Stimulated activated naive CD8-positive, alpha-beta T cell treated with anti-CD3 and anti-CD28 coated beads, Interleukin-15, Interleukin-2, amounts not matched to agents 100 U/mL and 50 U/mL, for 24 hours (primary cell): ENCODE measurements around the gene CNTN5.

ENCODE experiments used
- ATAC-seq: fragments of 150-1000 bp; cut with Tn5 transposase; one replicate; pipeline ENCODE4 v1.10.0; 2021
- DNase-seq: peaks from one replicate; pipeline ENCODE4 v3.0.0; 2021

CNTN5 gene

GRCh38 chr11:99519095-99519494, 498.3 kb downstream of the CNTN5 start:
- no peak for ATAC-seq
- DNase-seq: no peak

GRCh38 chr11:99522467-99523173, 501.9 kb downstream of the CNTN5 start:
- DNase-seq: no peak
- ATAC-seq: no peak

GRCh38 chr11:99531468-99531867, 510.7 kb downstream of the CNTN5 start:
- DNase-seq (no peak), ATAC-seq (no peak)

GRCh38 chr11:99534812-99535211, 514.1 kb downstream of the CNTN5 start:
- DNase-seq (no peak), ATAC-seq (no peak)

- ATAC-seq (no peak), DNase-seq (no peak)
These were observed 514.7 kb downstream of the CNTN5 start for GRCh38 chr11:99535406-99535805.

- ATAC-seq: no peak
- no peak for DNase-seq
These were observed 515.1 kb downstream of the CNTN5 start for GRCh38 chr11:99535819-99536218.

- DNase-seq (no peak), ATAC-seq (no peak)
These were observed 516.9 kb downstream of the CNTN5 start for GRCh38 chr11:99537681-99538080.

- ATAC-seq: no peak
These were observed 524.9 kb downstream of the CNTN5 start for GRCh38 chr11:99545616-99546015.

GRCh38 chr11:99548264-99548663, 527.5 kb downstream of the CNTN5 start:
- no peak for DNase-seq
- ATAC-seq: no peak

More at GRCh38 chr11:99545616-99546015, 524.9 kb downstream of the CNTN5 start:
- no peak for DNase-seq

- ATAC-seq (no peak), DNase-seq (no peak)
These were observed 533.6 kb downstream of the CNTN5 start for GRCh38 chr11:99554232-99554903.

- ATAC-seq: no peak
- DNase-seq: no peak
These were observed 534.7 kb downstream of the CNTN5 start for GRCh38 chr11:99555486-99555885.

GRCh38 chr11:99565333-99565732, 544.6 kb downstream of the CNTN5 start:
- ATAC-seq (no peak), DNase-seq (no peak)

GRCh38 chr11:99567334-99567956, 546.7 kb downstream of the CNTN5 start:
- ATAC-seq (no peak), DNase-seq (no peak)

- no peak for ATAC-seq
- DNase-seq: no peak
These were observed 548.1 kb downstream of the CNTN5 start for GRCh38 chr11:99568808-99569207.

- ATAC-seq (no peak), DNase-seq (no peak)
These were observed 550.3 kb downstream of the CNTN5 start for GRCh38 chr11:99571094-99571493.

GRCh38 chr11:99584830-99585229, 564.1 kb downstream of the CNTN5 start:
- DNase-seq: no peak
- ATAC-seq: no peak

- DNase-seq (no peak), ATAC-seq (no peak)
These were observed 564.9 kb downstream of the CNTN5 start for GRCh38 chr11:99585606-99586005.

GRCh38 chr11:99589771-99590170, 569.0 kb downstream of the CNTN5 start:
- ATAC-seq (no peak), DNase-seq (no peak)

GRCh38 chr11:99592266-99592665, 571.5 kb downstream of the CNTN5 start:
- DNase-seq (no peak), ATAC-seq (no peak)

GRCh38 chr11:99593197-99593596, 572.4 kb downstream of the CNTN5 start:
- ATAC-seq (no peak), DNase-seq (no peak)

GRCh38 chr11:99601179-99601578, 580.4 kb downstream of the CNTN5 start:
- DNase-seq (no peak), ATAC-seq (no peak)

- ATAC-seq: no peak
- DNase-seq: no peak
These were observed 593.6 kb downstream of the CNTN5 start for GRCh38 chr11:99614352-99614751.

- no peak for ATAC-seq
- no peak for DNase-seq
These were observed 609.9 kb downstream of the CNTN5 start for GRCh38 chr11:99630629-99631028.

GRCh38 chr11:99631618-99632017, 610.9 kb downstream of the CNTN5 start:
- ATAC-seq (no peak), DNase-seq (no peak)
